Neuron (in vitro differentiated cells): ENCODE measurements around the gene ACOT8.

Experiments
- H2AFZ ChIP-seq: one replicate; pipeline ENCODE4 v1.6.1; 2013; ENCODE audit warnings: low read depth, mild to moderate bottlenecking, inconsistent platforms, low read length, moderate library complexity
- H3K27me3 ChIP-seq: one replicate; pipeline ENCODE4 v1.6.1; 2013; ENCODE audit warnings: low read length; ENCODE audit not compliant: insufficient read depth
- H3K36me3 ChIP-seq: one replicate; pipeline ENCODE4 v1.6.1; 2013; ENCODE audit warnings: low read length; ENCODE audit not compliant: insufficient read depth
- H3K4me1 ChIP-seq: one replicate; pipeline ENCODE4 v1.6.1; 2013; ENCODE audit warnings: low read length; ENCODE audit not compliant: insufficient read depth
- H3K4me3 ChIP-seq: 2 replicates; pipeline ENCODE4 v1.5.1; 2013; ENCODE audit warnings: mild to moderate bottlenecking, low read length, moderate library complexity
- H3K9me3 ChIP-seq: one replicate; pipeline ENCODE4 v1.6.1; 2013; ENCODE audit warnings: low read length

The ACOT8 gene

GRCh38 chr20:45823949-45824835 is 33.0 kb downstream of the ACOT8 start:
- H3K27me3 ChIP-seq, result no peaks in the 10 kb centered on the region

GRCh38 chr20:45822857-45823256 is 34.3 kb downstream of the ACOT8 start:
- Histone ChIP-seq H3K9me3 (no peaks in the 10 kb centered on the region), H3K4me3 (no peak overlapping the region), H3K4me1 (peaks cover 5% of the 10 kb centered on the region)

More at GRCh38 chr20:45823949-45824835, 33.0 kb downstream of the ACOT8 start:
- Histone ChIP-seq H2AFZ (no peak overlapping the region), H3K36me3 (no peaks in the 10 kb centered on the region), H3K4me3 (no peak overlapping the region), H3K9me3 (no peaks in the 10 kb centered on the region), H3K4me1 (peaks cover 7% of the 10 kb centered on the region)

GRCh38 chr20:45821947-45822346 is 35.2 kb downstream of the ACOT8 start:
- Histone ChIP-seq H3K4me1 (peaks cover 5% of the 10 kb centered on the region), H3K36me3 (peaks cover 2% of the 10 kb centered on the region), H2AFZ (no peak overlapping the region), H3K9me3 (no peaks in the 10 kb centered on the region), H3K27me3 (no peaks in the 10 kb centered on the region), H3K4me3 (no peak overlapping the region)

More at GRCh38 chr20:45822857-45823256, 34.3 kb downstream of the ACOT8 start:
- H2AFZ ChIP-seq, result no peak overlapping the region
- H3K27me3 ChIP-seq, result no peaks in the 10 kb centered on the region
- no peaks in the 10 kb centered on the region for H3K36me3 ChIP-seq

GRCh38 chr20:45819466-45819865 is 37.7 kb downstream of the ACOT8 start:
- Histone ChIP-seq H3K4me3 (no peak overlapping the region), H2AFZ (no peak overlapping the region), H3K9me3 (no peaks in the 10 kb centered on the region), H3K27me3 (no peaks in the 10 kb centered on the region), H3K36me3 (peaks cover 13% of the 10 kb centered on the region), H3K4me1 (peaks cover 2% of the 10 kb centered on the region)

GRCh38 chr20:45818239-45818638 is 39.0 kb downstream of the ACOT8 start:
- no peak overlapping the region for H2AFZ ChIP-seq
- H3K36me3 ChIP-seq, result peaks cover 19% of the 10 kb centered on the region
- H3K4me3 ChIP-seq, result no peak overlapping the region
- H3K9me3 ChIP-seq, result no peaks in the 10 kb centered on the region
- H3K4me1 ChIP-seq, result peaks cover 9% of the 10 kb centered on the region
- no peaks in the 10 kb centered on the region for H3K27me3 ChIP-seq

GRCh38 chr20:45817376-45818194 is 39.6 kb downstream of the ACOT8 start:
- Histone ChIP-seq H2AFZ (no peak overlapping the region), H3K27me3 (no peaks in the 10 kb centered on the region), H3K36me3 (peaks cover 19% of the 10 kb centered on the region), H3K4me3 (no peak overlapping the region), H3K4me1 (peaks cover 12% of the 10 kb centered on the region), H3K9me3 (no peaks in the 10 kb centered on the region)

GRCh38 chr20:45816951-45817350 is 40.2 kb downstream of the ACOT8 start:
- H2AFZ ChIP-seq, result no peak overlapping the region
- peaks cover 12% of the 10 kb centered on the region for H3K4me1 ChIP-seq
- no peaks in the 10 kb centered on the region for H3K9me3 ChIP-seq
- H3K4me3 ChIP-seq, result no peak overlapping the region
- no peaks in the 10 kb centered on the region for H3K27me3 ChIP-seq
- H3K36me3 ChIP-seq, result peaks cover 19% of the 10 kb centered on the region

GRCh38 chr20:45814314-45814713 is 42.9 kb downstream of the ACOT8 start:
- Histone ChIP-seq H3K4me1 (peaks cover 12% of the 10 kb centered on the region), H3K27me3 (no peaks in the 10 kb centered on the region), H2AFZ (no peak overlapping the region), H3K4me3 (peak overlapping the region; percentile 9), H3K36me3 (peaks cover 40% of the 10 kb centered on the region), H3K9me3 (peaks cover 2% of the 10 kb centered on the region)

GRCh38 chr20:45813489-45813888 is 43.7 kb downstream of the ACOT8 start:
- peak overlapping the region; percentile 83 for H3K4me3 ChIP-seq

GRCh38 chr20:45813006-45813340 is 44.2 kb downstream of the ACOT8 start:
- H3K27me3 ChIP-seq, result no peaks in the 10 kb centered on the region
- peaks cover 2% of the 10 kb centered on the region for H3K9me3 ChIP-seq
- peaks cover 47% of the 10 kb centered on the region for H3K36me3 ChIP-seq
- no peak overlapping the region for H2AFZ ChIP-seq
- H3K4me3 ChIP-seq, result peak overlapping the region; percentile 83
- peaks cover 12% of the 10 kb centered on the region for H3K4me1 ChIP-seq

More at GRCh38 chr20:45813489-45813888, 43.7 kb downstream of the ACOT8 start:
- no peak overlapping the region for H2AFZ ChIP-seq
- peaks cover 12% of the 10 kb centered on the region for H3K4me1 ChIP-seq
- peaks cover 46% of the 10 kb centered on the region for H3K36me3 ChIP-seq
- H3K27me3 ChIP-seq, result no peaks in the 10 kb centered on the region
- peaks cover 2% of the 10 kb centered on the region for H3K9me3 ChIP-seq

- H3K27me3 ChIP-seq, result no peaks in the 10 kb centered on the region
- peak within 1 kb of the TSS; percentile 83 for H3K4me3 ChIP-seq
- peaks cover 50% of the 10 kb centered on the region for H3K36me3 ChIP-seq
- peaks cover 2% of the 10 kb centered on the region for H3K9me3 ChIP-seq
- no peak within 1 kb of the TSS for H2AFZ ChIP-seq
- peaks cover 12% of the 10 kb centered on the region for H3K4me1 ChIP-seq
These were observed 44.8 kb downstream of the ACOT8 start, which contains the start of gene UBE2C for GRCh38 chr20:45812157-45813005. UBE2C (plus strand) TSS chr20:45812644; CDS start chr20:45812696, 52 bp downstream.

- peaks cover 12% of the 10 kb centered on the region for H3K4me1 ChIP-seq
- H3K27me3 ChIP-seq, result no peaks in the 10 kb centered on the region
- peaks cover 50% of the 10 kb centered on the region for H3K36me3 ChIP-seq
- no peak overlapping the region for H2AFZ ChIP-seq
- peaks cover 2% of the 10 kb centered on the region for H3K9me3 ChIP-seq
- no peak overlapping the region for H3K4me3 ChIP-seq
These were observed 46.8 kb downstream of the ACOT8 start for GRCh38 chr20:45810191-45810970.
